KG1 (cell line): ENCODE data around the gene OTOR.

Source experiments
- DNase-seq: peaks from one replicate; lab custom pipeline; 2025; lab: John Stamatoyannopoulos, UW

The OTOR gene, protein sequence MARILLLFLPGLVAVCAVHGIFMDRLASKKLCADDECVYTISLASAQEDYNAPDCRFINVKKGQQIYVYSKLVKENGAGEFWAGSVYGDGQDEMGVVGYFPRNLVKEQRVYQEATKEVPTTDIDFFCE

DNA sequence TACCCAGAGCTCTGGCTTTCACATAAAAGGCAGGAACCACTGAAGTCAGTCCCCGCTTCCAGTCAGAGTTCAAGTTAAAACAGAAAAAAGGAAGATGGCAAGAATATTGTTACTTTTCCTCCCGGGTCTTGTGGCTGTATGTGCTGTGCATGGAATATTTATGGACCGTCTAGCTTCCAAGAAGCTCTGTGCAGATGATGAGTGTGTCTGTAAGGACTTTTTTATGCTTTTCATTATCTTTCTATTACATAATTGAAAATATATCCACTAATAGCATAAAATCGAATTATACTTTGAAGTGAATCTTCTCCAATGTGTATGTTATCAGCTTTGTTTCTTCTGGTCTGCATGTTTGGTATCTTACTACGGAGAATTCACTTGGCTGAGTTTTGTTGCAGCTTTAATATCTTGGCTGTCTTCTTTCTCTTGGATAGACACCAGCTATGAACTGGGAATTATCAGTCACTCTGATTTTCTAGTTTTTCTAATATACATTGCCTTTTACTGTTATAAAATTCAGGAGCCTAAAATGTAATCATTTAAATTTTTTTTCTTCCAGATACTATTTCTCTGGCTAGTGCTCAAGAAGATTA, at the start of gene OTOR:
Gene OTOR (plus strand): TSS at position 51 of the 593 bp plus-strand sequence. CDS start 44 bp downstream, at position 95.
- DNase-seq: no peak

DNA sequence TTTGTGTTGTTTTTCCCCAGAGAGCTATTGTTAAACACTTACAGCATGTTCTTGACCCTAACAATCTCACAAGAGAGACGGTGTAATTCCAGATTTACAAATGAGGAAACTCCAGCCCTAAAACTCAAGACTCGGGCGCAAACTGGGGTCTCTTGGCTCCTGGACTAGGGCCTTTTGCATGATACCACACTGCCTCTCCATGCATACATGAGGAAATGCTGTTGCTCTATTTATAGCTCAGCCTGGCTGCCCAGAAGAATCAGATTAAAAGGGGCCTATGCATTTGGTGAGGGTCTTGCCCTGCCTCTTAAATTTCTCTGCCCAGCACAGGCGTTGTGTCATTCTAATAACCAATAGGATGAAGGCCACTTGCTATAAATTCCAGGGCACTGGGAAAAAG, 48.9 kb upstream of the OTOR start:
- DNase-seq: no peak

DNA sequence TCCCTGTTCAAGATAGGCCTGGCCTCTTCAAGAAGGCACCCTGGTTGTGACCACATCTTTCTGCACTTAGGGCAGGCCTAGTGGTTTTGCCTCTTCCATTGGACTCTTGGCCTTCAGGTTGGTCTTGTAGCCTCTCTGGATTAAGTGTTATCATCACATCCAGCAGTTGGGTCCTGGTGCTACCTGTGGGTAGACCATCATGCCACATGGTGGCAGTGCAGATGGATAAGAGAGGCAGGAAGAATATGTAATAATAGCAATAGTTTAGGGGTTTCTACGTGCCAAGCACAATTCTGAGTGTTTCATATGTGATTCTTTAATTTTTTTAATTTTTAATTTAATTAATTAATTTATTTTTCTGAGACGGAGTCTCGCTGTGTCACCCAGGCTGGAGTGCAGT, 46.9 kb upstream of the OTOR start:
- DNase-seq: no peak

DNA sequence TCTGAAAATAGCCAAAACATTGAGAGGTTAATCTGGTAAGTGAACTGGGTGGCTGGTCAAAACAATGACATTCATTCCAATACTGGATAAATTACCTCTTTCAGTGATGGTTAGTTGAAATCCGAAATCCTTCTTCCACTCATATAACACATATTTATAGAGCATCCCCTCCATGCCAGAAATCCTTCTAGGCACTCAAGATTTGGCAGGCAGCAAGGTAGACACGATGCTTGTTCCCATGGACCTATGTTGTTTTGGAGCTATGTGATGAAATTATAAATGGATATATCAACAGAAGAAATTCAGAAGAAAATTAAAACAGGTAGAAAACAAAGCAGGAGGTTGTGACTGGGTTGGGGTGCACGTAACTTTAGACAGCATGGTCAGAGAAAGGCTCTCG, 44.6 kb upstream of the OTOR start:
- DNase-seq: no peak

DNA sequence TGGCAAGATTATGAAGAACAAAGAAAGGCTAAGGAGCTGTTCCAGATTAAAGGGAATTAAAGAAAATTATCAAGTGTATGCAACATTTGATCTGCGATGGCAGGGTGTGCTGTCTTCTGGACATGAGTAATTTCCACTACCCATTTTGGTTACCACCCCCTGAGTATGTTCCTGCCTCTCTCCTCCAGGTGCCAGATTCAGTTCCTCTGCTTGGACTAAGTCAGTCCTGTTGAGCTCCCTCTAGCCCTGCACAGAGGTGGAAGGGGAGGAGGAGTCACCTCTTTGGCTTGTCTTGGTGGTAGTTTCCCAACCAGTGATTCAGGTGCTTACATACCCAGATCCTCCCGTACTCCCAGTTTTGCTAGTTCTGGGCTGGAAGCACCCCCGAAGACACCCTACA, 40.5 kb upstream of the OTOR start:
- no peak for DNase-seq

DNA sequence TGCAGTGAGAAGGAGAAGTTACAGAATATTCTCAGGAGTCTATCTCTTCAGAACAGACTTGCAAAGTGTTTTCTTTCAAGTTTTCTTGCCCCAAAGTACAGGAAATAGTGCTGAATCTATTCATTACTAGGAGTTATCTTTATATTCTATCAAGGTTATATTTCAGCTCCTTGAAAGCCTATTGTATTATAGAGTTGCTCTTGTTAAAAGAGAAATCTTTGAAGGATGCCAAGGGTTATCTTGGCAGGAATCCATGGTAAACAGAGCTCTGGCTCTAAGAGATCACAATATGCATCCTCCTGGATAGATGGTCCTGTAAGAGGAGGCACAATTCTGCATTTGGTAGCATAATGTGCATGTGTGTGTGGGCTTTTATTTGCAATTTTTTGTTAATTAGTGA, 39.6 kb upstream of the OTOR start:
- DNase-seq: no peak

DNA sequence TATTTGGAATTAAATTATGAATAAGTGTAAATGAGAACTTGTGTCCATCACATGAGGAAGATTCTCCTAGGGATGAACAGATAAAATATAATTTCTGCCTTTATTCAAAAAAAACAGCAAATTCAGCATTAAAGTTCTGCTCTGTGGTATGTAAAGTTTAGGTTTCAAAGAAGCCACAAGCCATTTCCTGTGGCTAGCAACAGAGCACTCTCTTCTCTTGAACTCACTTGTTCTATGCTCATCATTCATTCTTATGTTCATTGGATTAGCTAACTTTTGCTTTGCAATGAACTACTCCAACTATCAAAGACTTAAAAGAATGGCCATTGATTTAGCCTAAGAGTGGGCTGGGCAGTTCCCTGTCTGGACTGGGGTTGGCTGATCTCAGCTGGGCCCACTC, 39.1 kb upstream of the OTOR start:
- no peak for DNase-seq

DNA sequence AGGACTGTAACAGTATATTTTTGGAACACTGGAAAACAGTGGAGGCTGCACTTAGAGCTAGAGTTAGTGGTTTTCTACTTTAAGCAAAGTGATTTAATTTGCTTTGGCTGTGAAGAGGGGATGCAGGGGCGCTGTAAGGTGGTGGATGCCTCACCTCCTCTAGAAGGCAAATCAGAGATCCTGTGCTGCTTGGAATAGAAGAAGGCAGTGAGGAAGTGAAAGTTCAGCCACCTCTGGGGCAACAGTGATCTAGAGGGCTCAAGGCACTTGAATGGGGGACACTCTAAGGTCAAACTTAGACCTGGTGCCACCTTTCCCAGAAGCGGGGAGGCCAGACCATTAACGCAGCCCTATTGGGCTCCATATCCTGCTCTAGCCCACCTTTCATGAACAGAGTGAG, 37.4 kb upstream of the OTOR start:
- DNase-seq: no peak

DNA sequence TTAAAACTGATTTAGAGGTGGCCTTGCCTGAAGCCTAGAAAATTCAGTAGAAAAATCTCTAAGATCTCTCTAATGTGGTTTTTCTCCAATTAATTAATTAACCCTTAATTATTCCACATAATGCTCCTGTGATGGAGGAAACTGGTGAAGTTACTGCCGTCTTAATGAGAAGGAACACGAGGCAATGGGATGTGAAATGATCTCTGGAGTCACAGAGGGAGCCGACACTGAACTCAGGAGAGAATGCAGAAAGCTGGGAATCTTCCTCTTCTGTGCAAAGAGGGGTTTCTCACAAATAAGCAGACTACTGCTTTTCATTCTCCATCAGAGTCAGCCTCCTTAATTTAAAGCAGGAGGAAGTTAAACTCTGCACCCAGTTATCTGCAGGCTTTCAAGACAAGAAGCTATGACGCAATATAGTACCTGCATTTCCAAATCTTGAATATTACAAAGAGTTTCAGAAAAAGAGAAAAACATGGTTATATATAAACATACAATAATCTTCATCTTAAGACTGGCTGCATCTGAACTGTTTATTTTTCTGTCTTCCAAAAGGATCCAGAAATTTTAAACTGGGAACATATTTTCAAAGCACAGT, 36.4 kb upstream of the OTOR start:
- no peak for DNase-seq

DNA sequence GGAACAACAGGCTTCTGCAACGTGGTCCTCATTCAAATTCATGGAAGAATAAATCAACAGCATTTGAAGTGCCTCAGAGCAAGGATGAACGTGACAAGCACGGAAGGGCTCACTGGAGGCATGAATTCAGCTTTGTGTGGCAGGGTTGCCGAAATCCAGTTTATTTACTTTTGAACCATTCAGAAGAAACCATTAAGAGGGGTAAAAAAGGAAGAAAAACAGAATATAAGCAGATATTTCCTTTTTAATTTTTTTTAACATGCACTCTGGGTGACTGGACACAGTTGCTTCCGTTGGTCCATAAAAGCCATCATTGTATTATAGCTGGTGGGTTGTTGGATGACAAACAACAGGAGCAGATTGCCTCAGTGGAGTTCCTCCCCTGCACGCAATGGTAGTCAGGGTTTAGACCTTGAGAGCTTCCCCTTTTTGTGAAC, 35.6 kb upstream of the OTOR start:
- no peak for DNase-seq

DNA sequence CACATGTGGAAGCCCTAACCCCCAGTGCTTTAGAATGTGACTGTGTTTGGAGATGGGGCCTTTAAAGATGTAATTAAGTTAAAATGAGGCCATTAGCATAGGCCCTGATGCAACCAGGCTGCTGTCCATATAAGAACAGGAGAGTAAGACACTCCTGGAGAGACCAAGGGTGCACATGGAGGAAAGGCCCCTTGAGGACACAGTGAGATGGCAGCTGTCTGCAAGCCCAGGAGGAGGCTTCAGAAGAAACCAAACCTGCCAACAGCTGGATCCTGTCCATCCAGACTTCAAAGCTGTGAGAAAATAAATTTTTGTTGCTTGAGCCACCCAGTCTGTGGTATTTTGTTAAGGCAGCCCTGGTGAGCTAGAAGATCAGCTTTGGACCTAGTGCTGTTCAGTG, 35.1 kb upstream of the OTOR start:
- no peak for DNase-seq

DNA sequence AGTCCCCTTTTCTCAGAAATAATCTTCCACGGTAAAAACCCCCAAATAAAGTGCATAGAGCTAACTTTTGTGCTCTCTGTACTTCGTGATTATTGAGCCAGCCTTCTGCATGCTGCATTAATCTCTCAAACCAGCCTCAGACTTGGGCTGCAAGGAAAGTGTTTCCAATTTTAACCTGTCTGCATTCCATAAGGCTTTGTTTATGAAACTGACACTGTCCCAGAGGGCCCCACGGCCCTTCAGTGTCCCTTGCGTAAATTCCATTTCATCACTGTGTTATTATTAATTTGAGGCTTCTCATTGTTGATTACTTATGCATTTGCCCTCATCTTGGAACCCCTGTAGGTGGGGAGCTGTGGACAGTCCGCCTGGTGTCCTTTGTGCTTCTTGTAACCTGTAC, 33.9 kb upstream of the OTOR start:
- no peak for DNase-seq

DNA sequence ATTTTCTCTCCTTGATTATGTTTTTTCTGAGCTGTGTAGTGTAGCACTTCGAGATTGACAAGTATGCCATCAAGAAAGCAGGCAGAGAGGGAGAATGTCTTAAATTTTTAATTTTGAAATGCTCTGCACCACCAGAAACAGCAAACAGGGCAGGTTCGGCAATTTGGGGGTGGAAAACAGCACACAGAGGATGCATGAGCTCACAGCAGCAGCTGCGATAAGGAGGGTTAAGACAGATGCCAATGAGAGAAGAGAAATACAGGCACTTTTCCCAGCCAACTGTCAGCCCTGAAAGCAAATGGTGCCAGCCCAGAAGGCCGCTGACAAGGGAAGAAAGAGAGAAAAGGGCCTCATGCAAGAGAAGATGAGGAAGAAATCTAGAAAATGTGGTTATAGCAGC, 33.4 kb upstream of the OTOR start:
- no peak for DNase-seq

DNA sequence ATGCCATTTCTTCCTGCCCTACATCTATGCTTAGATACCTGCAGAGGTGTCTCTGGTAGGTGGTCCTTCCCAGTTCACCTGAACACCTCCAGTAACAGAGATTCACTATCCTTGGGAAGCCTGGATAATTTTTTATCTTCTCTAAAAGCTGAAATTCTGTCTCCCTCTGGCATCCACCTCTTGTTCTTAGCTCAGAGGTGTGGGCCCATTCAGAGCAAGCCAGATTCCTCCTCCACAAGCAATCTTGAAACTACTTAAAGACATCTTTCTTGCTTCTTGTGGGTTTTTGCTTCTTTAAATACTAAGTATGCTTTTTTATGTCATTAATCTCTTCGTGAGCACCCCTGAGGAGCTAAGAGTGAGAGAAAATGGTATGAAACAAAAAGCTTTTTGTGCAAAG, 28.7 kb upstream of the OTOR start:
- no peak for DNase-seq

DNA sequence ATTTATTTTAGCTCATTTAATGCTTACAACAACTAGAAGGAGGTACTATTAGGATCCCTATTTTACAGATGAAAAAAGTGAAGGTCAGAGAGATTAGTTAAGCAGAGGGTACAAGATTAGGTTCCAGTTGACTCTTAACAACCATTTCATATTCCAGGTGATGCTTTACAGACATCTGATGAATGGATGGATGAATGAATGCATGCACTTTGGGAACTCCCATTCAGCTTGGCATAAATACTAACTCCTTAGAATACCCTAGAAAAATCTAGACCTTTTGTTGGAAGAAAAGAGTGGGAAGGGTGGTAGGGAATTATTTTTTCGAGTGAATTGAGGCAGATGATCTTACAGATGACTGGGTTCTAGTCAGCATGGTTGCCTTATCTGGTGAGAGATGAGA, 19.1 kb upstream of the OTOR start:
- DNase-seq: no peak

DNA sequence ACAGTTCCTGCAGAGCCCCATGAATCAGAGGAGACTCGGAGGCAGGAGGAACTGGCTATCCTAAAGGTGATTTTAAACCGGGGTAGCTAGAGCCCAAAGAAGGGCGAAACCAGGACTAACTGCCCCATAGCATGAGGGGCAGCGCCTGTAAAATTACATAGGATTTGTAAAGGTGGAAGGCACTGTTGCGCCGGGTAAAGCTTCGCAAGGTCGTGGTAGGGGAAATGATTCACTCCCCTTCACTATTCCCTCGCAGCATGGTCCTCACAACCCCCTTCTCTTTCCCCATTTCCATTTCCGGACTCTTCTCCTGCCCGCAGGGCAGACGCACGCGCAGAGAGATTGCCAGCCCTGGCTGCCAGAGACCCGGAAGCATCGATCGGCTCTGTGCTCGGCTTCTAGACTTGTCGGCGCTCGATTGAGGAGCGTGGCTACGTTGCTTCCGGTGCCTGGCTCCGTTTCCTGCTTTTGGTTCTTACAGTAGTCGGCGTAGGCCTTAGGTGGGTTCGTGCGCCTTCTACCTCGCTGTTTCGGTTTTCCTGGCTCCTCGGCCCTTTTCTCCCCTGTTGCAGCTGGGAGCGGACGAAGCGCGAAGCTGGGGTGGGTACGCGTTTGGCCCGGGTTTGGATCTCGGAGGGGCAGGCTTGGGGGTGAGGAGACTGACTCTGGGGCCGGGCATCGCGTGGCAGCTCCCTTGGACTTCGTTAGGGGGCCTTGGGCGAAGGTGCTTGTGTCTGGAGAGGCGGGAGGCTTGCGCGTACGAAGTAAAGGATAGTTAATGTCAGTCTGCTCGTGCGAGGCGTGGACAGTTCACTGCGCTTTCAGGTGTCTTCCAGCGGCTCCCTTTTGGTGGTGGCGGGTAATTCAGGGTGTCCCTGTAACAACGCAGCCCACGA, 18.3 kb upstream of the OTOR start, which contains the start of gene SNRPB2:
Gene SNRPB2 (plus strand): TSS at position 462 of the 896 bp plus-strand sequence. CDS start 1,677 bp downstream, outside the sequence.
- peak; percentile 85 for DNase-seq

DNA sequence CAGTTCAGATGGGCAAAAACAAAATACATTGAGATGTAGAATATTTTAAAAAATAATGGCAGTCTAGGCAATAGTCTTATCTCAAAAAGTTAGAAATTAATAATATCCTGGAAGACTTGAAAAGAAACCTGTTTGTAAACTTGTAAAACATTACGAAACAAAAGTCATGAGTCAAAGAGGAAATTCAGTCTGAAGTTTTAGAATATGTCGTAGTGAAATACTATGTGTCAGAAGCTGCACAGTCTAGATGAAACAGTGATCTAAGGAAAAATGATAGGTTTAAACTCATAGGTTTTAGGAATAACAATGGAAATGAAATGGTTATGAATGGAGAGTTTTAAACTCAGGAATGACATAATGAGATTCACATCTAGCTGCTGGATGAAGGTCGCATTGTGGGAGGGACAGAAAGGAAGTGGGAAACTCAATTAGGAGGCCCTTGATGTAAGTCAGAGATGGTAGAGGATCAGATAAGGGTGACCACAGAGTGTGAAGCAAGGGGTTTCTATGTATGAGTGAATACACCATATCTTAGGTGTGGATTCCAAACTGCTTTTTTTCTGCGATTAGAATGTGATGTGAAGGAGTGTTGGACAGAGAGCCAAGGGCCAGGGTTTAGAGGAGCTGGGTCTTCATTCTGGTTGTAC, 15.5 kb upstream of the OTOR start:
- DNase-seq: no peak

DNA sequence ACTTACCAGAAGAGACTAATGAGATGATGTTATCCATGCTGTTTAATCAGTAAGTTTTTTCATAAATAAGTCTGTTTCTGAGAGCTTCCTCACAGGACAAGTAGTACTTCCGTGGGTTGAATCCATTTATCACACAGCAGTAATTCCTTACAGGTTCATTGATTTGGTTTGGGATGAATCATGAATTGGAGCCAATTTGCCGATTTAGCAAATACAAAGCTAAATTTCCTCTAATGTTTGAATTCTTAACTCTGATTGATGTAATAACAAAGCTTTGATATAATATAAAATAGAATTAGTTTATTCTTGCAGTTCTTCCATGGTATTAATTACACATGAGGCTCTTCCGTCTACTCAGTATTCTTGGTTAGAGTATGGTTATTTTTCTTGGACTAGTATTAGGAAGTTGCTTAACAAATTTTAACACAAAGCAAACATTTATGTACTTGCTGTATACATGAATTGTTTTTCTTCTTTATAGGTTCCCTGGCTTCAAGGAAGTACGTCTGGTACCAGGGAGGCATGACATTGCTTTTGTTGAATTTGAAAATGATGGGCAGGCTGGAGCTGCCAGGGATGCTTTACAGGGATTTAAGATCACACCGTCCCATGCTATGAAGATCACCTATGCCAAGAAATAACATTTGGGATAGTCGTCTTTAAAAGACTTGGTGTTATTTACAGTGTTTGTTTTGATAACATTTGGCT, 7.6 kb upstream of the OTOR start:
- no peak for DNase-seq

DNA sequence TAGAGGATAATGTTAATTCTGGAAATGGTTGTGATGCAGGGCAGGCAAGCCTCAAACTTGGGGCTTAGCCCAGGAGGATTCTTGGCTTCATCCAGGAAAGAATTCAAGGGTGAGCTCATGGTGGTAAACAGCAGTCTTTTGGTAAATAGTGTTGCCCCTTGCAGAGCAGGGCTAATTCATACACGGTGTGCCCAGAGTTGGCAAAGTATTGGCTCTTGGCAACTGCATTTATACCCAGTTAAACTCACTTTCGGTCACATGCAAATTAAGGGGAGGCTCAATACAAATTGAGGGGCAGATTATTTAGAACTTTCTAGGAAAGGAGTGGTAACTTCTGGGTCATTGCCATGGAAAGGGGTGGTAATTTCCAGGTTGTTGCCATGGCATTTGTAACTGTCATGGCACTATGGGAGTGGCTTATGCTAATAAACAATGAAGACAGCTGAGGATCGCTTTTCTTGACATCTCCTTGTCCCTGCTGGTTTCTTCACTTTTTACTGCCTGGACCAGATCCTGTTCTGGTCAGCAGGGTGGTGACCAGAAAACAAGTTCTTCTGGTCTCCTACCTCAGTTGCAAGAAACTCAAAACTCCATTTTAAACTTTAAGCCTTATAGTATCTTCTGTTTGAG, 3.9 kb upstream of the OTOR start:
- DNase-seq: no peak

DNA sequence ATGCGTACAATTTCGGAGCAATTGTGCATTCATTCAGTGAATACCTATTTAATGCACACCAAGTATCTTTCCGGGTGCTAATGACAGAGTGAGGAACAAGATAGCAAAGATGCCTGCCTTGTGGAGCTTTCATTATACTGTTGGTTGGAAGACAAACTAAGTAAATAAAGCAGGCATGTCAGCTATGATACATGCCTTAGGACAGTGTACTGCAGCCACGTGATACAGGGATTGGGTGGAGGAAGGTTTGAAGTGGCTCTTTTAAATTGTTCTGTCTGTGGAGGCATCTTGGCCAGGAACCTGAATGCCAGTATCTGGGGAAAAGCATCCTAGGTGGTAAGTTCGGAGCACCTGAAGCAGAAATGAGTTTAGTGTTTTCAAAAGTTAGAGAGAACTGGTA, 3.0 kb upstream of the OTOR start:
- DNase-seq: no peak

DNA sequence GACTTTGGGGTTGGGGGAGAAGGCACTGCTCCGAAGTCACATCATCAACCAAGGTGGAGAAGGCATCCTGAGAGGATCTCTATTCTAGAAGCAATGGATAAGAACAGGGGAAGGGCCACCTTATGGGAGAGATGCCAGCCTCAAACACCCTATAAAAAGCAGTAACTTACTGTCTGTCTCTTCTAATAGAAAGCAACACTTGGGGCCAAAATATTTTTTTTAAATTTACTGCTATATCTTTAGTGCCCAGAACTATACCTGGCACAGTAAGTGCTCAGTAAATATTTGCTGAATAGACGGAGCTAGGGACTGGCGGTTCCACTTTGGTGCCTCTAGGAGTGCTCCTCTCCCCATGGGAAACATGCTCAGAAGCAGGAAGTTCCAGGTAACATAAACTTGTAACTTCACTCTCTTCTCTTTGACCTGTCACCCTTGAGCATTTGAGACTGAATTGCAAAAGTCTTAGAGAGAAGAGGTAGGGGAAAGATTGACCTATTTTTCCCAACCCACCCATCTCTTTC, 807 bp upstream of the OTOR start:
- no peak for DNase-seq
